ENCODE measurements around the gene PLS1.

PLS1 gene

GRCh38 chr3:142625153-142625440, 28.9 kb downstream of the PLS1 start:
- in situ Hi-C loops (cut with HindIII; ENCODE audit: low pct_unique_long_range_greater_than_20kb, low sequenced_read_pairs), result no loop called here
- TF ChIP-seq JUND (IDR thresholded peaks at IDR 0.05; ENCODE audit: low read depth), result no peak
- no peak for DNase-seq (ENCODE audit: low read depth in 1 of 2, low spot score in 1 of 2)

GRCh38 chr3:142626971-142627370, 30.8 kb downstream of the PLS1 start:
- in situ Hi-C loops (cut with HindIII; ENCODE audit: low pct_unique_long_range_greater_than_20kb, low sequenced_read_pairs), result no loop called here
- no peak for DNase-seq (ENCODE audit: low read depth in 1 of 2, low spot score in 1 of 2)
- TF ChIP-seq JUND (IDR thresholded peaks at IDR 0.05; ENCODE audit: low read depth), result no peak

- in situ Hi-C loops (cut with HindIII; ENCODE audit: low pct_unique_long_range_greater_than_20kb, low sequenced_read_pairs), result no loop called here
- DNase-seq (ENCODE audit: low read depth in 1 of 2, low spot score in 1 of 2), result no peak
- TF ChIP-seq JUND (IDR thresholded peaks at IDR 0.05; ENCODE audit: low read depth), result no peak
Measured at GRCh38 chr3:142628801-142629200, 32.6 kb downstream of the PLS1 start.

GRCh38 chr3:142633073-142633472, 36.9 kb downstream of the PLS1 start:
- DNase-seq (ENCODE audit: low read depth in 1 of 2, low spot score in 1 of 2), result no peak
- in situ Hi-C loops (cut with HindIII; ENCODE audit: low pct_unique_long_range_greater_than_20kb, low sequenced_read_pairs), result no loop called here
- TF ChIP-seq JUND (IDR thresholded peaks at IDR 0.05; ENCODE audit: low read depth), result no peak

GRCh38 chr3:142636050-142636449, 39.9 kb downstream of the PLS1 start:
- TF ChIP-seq JUND (IDR thresholded peaks at IDR 0.05; ENCODE audit: low read depth), result no peak
- no peak for DNase-seq (ENCODE audit: low read depth in 1 of 2, low spot score in 1 of 2)
- in situ Hi-C loops (cut with HindIII; ENCODE audit: low pct_unique_long_range_greater_than_20kb, low sequenced_read_pairs), result no loop called here

- no peak for TF ChIP-seq JUND (IDR thresholded peaks at IDR 0.05; ENCODE audit: low read depth)
- in situ Hi-C loops (cut with HindIII; ENCODE audit: low pct_unique_long_range_greater_than_20kb, low sequenced_read_pairs), result no loop called here
- DNase-seq (ENCODE audit: low read depth in 1 of 2, low spot score in 1 of 2), result no peak
Measured at GRCh38 chr3:142636664-142637063, 40.5 kb downstream of the PLS1 start.

- in situ Hi-C loops (cut with HindIII; ENCODE audit: low pct_unique_long_range_greater_than_20kb, low sequenced_read_pairs), result no loop called here
- DNase-seq (ENCODE audit: low read depth in 1 of 2, low spot score in 1 of 2), result no peak
- no peak for TF ChIP-seq JUND (IDR thresholded peaks at IDR 0.05; ENCODE audit: low read depth)
Measured at GRCh38 chr3:142638291-142638690, 42.1 kb downstream of the PLS1 start.

- DNase-seq (ENCODE audit: low read depth in 1 of 2, low spot score in 1 of 2), result no peak
- in situ Hi-C loops (cut with HindIII; ENCODE audit: low pct_unique_long_range_greater_than_20kb, low sequenced_read_pairs), result no loop called here
- no peak for TF ChIP-seq JUND (IDR thresholded peaks at IDR 0.05; ENCODE audit: low read depth)
Measured at GRCh38 chr3:142641504-142641903, 45.3 kb downstream of the PLS1 start.

- in situ Hi-C loops (cut with HindIII; ENCODE audit: low pct_unique_long_range_greater_than_20kb, low sequenced_read_pairs), result no loop called here
- TF ChIP-seq JUND (IDR thresholded peaks at IDR 0.05; ENCODE audit: low read depth), result no peak
- DNase-seq (ENCODE audit: low read depth in 1 of 2, low spot score in 1 of 2), result no peak
Measured at GRCh38 chr3:142642956-142643355, 46.8 kb downstream of the PLS1 start.

- no peak for TF ChIP-seq JUND (IDR thresholded peaks at IDR 0.05; ENCODE audit: low read depth)
- in situ Hi-C loops (cut with HindIII; ENCODE audit: low pct_unique_long_range_greater_than_20kb, low sequenced_read_pairs), result no loop called here
Measured at GRCh38 chr3:142644502-142644901, 48.3 kb downstream of the PLS1 start.

GRCh38 chr3:142645236-142645793, 49.1 kb downstream of the PLS1 start:
- in situ Hi-C loops (cut with HindIII; ENCODE audit: low pct_unique_long_range_greater_than_20kb, low sequenced_read_pairs), result no loop called here
- no peak for TF ChIP-seq JUND (IDR thresholded peaks at IDR 0.05; ENCODE audit: low read depth)
- peak in 1 of 2 experiments; percentile 13 for DNase-seq (ENCODE audit: low read depth in 1 of 2, low spot score in 1 of 2)

More at GRCh38 chr3:142644502-142644901, 48.3 kb downstream of the PLS1 start:
- no peak for DNase-seq (ENCODE audit: low read depth in 1 of 2, low spot score in 1 of 2)

GRCh38 chr3:142646020-142646785, 50.0 kb downstream of the PLS1 start:
- TF ChIP-seq JUND (IDR thresholded peaks at IDR 0.05; ENCODE audit: low read depth), result no peak
- no peak for DNase-seq (ENCODE audit: low read depth in 1 of 2, low spot score in 1 of 2)
- in situ Hi-C loops (cut with HindIII; ENCODE audit: low pct_unique_long_range_greater_than_20kb, low sequenced_read_pairs), result no loop called here

GRCh38 chr3:142647856-142648255, 51.7 kb downstream of the PLS1 start:
- in situ Hi-C loops (cut with HindIII; ENCODE audit: low pct_unique_long_range_greater_than_20kb, low sequenced_read_pairs), result no loop called here
- TF ChIP-seq JUND (IDR thresholded peaks at IDR 0.05; ENCODE audit: low read depth), result no peak
- no peak for DNase-seq (ENCODE audit: low read depth in 1 of 2, low spot score in 1 of 2)

GRCh38 chr3:142648950-142649349, 52.8 kb downstream of the PLS1 start:
- TF ChIP-seq JUND (IDR thresholded peaks at IDR 0.05; ENCODE audit: low read depth), result no peak
- in situ Hi-C loops (cut with HindIII; ENCODE audit: low pct_unique_long_range_greater_than_20kb, low sequenced_read_pairs), result no loop called here
- DNase-seq (ENCODE audit: low read depth in 1 of 2, low spot score in 1 of 2), result no peak

Measured in T47D (cell line).